ENCODE measurements around the gene PMEPA1.
"Not testable (repeated sequence)": the region's sequence is repeated elsewhere in the genome, so short reads cannot be mapped to it uniquely, and the experiment has no call there.

Gene PMEPA1

GRCh38 chr20:57648878-57649616, 60.8 kb downstream of the PMEPA1 start:
- FAIRE-seq, result no peak

DNA sequence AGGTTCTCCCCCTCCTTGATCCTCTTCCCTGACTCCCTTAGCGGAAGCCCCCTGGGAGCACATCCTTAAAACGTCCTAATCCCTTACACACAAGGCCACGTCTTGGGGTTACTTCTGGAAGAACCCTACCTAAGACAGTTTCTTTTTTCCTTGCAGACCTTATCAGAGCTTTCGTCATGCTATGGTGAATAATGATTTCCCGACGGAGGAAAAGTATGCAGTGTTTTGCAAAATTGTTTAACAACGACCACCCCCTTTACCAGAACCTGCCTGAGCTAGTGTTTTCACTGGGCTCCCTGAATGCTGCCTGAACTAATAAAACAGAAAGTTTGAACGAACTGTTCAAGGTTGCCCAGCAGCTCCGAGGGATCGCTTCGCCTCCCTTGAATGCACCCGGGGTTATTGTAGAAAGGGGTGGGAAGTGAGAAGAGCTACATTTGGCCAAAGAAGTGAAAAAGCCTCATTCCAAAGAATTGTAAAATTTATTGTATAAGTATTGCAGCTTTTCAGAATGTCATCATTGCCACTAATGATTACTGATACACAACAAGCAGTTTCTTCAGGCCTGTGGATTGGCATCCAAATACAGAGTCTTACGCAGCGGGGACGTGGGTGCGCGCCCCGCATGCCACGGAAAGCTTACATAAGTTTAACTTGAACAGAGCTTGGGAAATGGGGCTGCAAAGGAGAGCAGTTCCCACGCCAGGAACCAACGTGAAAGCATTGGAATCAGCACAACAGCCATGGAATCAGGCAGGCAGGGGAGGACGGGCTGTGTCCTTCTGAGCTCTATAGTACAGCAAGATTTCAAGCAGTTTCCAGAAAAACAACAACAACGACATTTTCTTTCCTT, 61.7 kb downstream of the PMEPA1 start:
- no peak for FAIRE-seq

GRCh38 chr20:57647006-57647932, 62.5 kb downstream of the PMEPA1 start:
- no peak for FAIRE-seq

DNA sequence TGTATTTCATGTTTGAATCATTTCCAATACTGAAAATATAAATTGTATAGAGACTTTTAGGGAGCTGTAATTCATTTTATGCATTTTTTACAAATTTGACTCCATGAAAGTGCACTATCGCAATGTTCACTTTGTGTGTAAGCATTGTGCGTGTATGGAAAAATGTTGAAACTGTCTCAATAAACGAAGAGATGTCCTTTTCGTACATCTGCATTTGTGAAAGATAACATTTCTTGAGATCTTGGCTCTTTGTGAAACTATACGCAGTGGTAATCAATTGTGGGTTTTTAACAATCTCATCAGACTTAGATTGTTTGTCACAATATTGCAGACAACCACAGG, 70.9 kb downstream of the PMEPA1 start:
- FAIRE-seq, result no peak

GRCh38 chr20:57638173-57638894, 71.5 kb downstream of the PMEPA1 start:
- FAIRE-seq, result no peak

DNA sequence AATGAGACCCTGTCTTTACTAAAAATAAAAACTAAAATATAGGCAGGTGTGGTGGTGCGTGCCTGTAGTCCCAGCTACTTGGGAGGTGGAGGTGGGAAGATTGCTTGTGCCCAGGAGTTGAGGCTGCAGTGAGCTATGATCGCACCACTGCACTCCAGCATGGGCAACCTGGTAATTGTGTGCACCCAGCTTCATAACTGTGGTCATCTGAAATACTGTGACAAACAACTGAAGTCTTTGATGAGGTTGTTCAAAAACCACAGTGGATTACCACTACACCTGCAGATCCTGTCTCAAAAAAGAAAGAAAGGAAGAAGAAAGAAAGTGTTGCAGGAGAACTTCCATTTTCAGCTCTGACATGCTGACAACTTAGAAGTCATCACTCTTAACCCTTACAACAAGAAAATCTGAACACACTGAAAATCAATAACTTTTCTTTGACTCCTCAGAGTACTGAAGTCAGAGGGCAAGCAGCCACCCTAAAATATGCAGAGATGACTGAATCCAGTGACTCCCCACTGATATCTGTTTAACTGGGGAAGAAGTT, 75.8 kb downstream of the PMEPA1 start:
- FAIRE-seq, result no peak

- no peak for FAIRE-seq
Measured at GRCh38 chr20:57632286-57632685, 77.5 kb downstream of the PMEPA1 start.

GRCh38 chr20:57630061-57630460, 79.8 kb downstream of the PMEPA1 start:
- no peak for FAIRE-seq

DNA sequence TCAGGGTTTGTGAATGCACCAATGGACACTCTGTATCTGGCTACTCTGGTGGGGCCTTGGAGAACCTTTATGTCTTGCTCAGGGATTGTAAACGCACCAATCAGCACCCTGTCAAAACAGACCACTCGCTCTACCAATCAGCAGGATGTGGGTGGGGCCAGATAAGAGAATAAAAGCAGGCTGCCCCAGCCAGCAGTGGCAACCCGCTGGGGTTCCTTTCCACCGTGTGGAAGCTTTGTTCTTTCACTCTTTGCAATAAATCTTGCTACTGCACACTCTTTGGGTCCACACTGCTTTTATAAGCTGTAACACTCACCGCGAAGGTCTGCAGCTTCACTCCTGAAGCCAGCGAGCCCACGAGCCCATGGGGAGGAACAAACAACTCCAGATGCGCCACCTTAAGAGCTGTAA, 80.3 kb downstream of the PMEPA1 start:
- FAIRE-seq, result not testable (repeated sequence)

DNA sequence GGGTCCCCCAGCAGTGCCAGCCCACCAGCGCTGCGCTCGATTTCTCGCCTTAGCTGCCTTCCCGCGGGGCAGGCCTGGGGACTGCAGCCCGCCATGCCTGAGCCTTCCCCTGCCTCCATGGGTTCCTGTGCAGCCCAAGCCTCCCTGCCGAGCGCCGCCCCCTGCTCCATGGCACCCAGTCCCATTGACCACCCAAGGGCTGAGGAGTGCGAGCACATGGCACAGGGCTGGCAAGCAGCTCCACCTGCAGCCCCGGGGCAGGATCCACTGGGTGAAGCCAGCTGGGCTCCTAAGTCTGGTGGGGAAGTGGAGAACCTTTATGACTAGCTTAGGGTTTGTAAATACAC, 80.9 kb downstream of the PMEPA1 start:
- FAIRE-seq, result not testable (repeated sequence)

GRCh38 chr20:57628047-57628961, 81.5 kb downstream of the PMEPA1 start:
- no peak for FAIRE-seq

GRCh38 chr20:57627339-57627738, 82.5 kb downstream of the PMEPA1 start:
- no peak for FAIRE-seq

- FAIRE-seq, result no peak
Measured at GRCh38 chr20:57625978-57626377, 83.8 kb downstream of the PMEPA1 start.

DNA sequence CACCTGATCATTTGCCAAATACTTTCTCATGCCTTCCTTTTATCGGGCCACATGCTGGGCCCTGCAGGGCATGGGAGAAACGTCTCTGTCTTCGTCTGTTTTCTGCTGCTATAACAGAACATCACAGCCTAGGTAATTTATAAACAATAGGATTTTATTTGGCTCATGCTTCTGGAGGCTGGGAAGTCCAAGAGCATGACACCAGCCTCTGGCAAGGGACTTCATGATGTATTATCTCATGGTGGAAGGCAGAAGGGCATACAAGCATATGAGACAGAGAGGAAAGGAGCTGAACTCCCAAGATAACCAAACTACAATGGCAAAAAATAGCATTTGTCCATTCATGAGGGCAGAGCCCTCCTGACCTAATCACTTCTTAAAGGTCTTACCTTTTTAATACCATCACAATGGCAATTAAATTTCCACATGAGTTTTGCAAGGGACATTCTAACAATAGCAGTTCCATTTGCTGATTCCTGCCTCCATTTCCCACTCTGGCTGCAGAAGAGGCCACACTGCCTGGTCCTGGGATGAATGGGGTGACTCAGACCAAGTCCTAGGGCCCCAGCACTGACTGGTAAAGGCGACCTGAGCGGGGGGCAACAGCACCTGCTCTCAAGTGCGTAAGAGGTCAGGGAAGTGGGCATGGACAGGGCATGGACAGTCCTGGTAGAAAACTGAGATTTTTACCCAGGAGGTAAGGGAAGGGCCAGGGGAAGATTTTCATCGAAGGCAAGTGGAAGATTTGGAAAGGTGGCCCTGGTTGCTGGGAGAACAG, 84.4 kb downstream of the PMEPA1 start:
- no peak for FAIRE-seq

- FAIRE-seq, result no peak
Measured at GRCh38 chr20:57624124-57624523, 85.7 kb downstream of the PMEPA1 start.

- FAIRE-seq, result no peak
Measured at GRCh38 chr20:57622579-57623381, 87.0 kb downstream of the PMEPA1 start.

- no peak for FAIRE-seq
Measured at GRCh38 chr20:57622201-57622570, 87.6 kb downstream of the PMEPA1 start.

- FAIRE-seq, result no peak
Measured at GRCh38 chr20:57621421-57622200, 88.2 kb downstream of the PMEPA1 start.

- FAIRE-seq, result no peak
Measured at GRCh38 chr20:57620999-57621398, 88.8 kb downstream of the PMEPA1 start.
